Endothelial cell of umbilical vein (primary cell): ENCODE data around the gene THSD4. TPM values are rescaled to one million over a fixed set of nuclear protein-coding genes. Genes with fewer than 3 reads are reported as not detected.

ENCODE experiments used
- BruUV-seq: library from RNA; stranded (reverse); fragments of 400-500 nt; replicated peaks from 2 replicates; lab custom pipeline; 2021; lab: Mats Ljungman, UMichigan
- CTCF ChIA-PET: fragments of 300-600, 350-600 bp; sonication (Branson Sonifier 250); formaldehyde crosslinking; loops from one replicate; lab custom pipeline; 2021; ENCODE audit warnings: antibody characterized with exemption, inconsistent platforms; lab: Charles Lee
- POLR2A ChIA-PET: fragments of 300-600, 350-600 bp; sonication (Branson Sonifier 250); formaldehyde crosslinking; loops from one replicate; lab custom pipeline; 2021; ENCODE audit warnings: antibody characterized with exemption, inconsistent platforms; lab: Charles Lee
- DNase-seq: peaks from one replicate; pipeline ENCODE4 v3.0.0-alpha.2; 2011; ENCODE audit warnings: low read depth, low spot score
- FAIRE-seq: peaks from 2 replicates; lab custom pipeline; 2011; peaks lifted over from hg19 to GRCh38; lab: Jason Lieb, UNC
- H2AFZ ChIP-seq: 2 replicates; pipeline ENCODE4 v1.6.0; 2012; ENCODE audit warnings: low read depth, low read length, control low read depth, inconsistent platforms
- H3K27ac ChIP-seq: 2 replicates; pipeline ENCODE4 v1.5.1; 2011; ENCODE audit warnings: low read depth, mild to moderate bottlenecking, control low read depth, low read length, moderate library complexity; ENCODE audit not compliant: insufficient read depth
- H3K27me3 ChIP-seq, 2 experiments: 2 replicates each; pipeline versions ENCODE4 v1.6.0 to v1.6.1; 2011; ENCODE audit warnings: low read length in 2 of 2, mixed read lengths in 1 of 2; ENCODE audit not compliant: control insufficient read depth in 2 of 2, insufficient read depth in 2 of 2
- H3K36me3 ChIP-seq, 2 experiments: 2 replicates in 1 of 2; 3 replicates in 1 of 2; pipeline ENCODE4 v1.5.1; 2011; ENCODE audit warnings: low read length in 2 of 2, mild to moderate bottlenecking in 1 of 2, moderate library complexity in 1 of 2; ENCODE audit not compliant: control insufficient read depth in 2 of 2, insufficient read depth in 2 of 2; ENCODE audit errors: extremely low read depth in 1 of 2
- H3K4me1 ChIP-seq: 3 replicates; pipeline ENCODE4 v1.5.1; 2011; ENCODE audit warnings: mild to moderate bottlenecking, low read length; ENCODE audit not compliant: control insufficient read depth, insufficient read depth; ENCODE audit errors: extremely low read depth
- H3K4me2 ChIP-seq: 2 replicates; pipeline ENCODE4 v1.6.1; 2011; ENCODE audit warnings: low read length, control low read depth, mixed read lengths; ENCODE audit not compliant: insufficient read depth
- H3K4me3 ChIP-seq, 3 experiments: fragments of 200-600 bp in 1 of 3; sonication (generic), shearing (Covaris generic) in 1 of 3; replicated peaks in 1 of 3; 2 replicates each; pipeline ENCODE4 v1.5.1; 2011 to 2016; ENCODE audit warnings: control low read depth in 3 of 3, low read length in 3 of 3, mild to moderate bottlenecking in 2 of 3, inconsistent platforms in 1 of 3, low read depth in 1 of 3, moderate library complexity in 1 of 3; ENCODE audit not compliant: insufficient read depth in 1 of 3
- H3K79me2 ChIP-seq: 2 replicates; pipeline ENCODE4 v1.6.0; 2012; ENCODE audit warnings: low read length, inconsistent platforms; ENCODE audit not compliant: control insufficient read depth, insufficient read depth
- H3K9ac ChIP-seq: replicated peaks from 2 replicates; pipeline ENCODE3; 2011; ENCODE audit warnings: low read length, control low read depth; ENCODE audit not compliant: insufficient read depth; ENCODE audit errors: extremely low read depth
- H3K9me1 ChIP-seq: replicated peaks from 3 replicates; pipeline ENCODE4 v1.6.0; 2011; ENCODE audit warnings: mild to moderate bottlenecking, low read length; ENCODE audit not compliant: control insufficient read depth, insufficient read depth; ENCODE audit errors: extremely low read depth
- H3K9me3 ChIP-seq: replicated peaks from 2 replicates; pipeline ENCODE4 v1.5.1; 2012; ENCODE audit warnings: low read length, inconsistent platforms; ENCODE audit not compliant: control insufficient read depth, insufficient read depth
- H4K20me1 ChIP-seq: replicated peaks from 2 replicates; pipeline ENCODE3; 2011; ENCODE audit warnings: mild to moderate bottlenecking, low read length; ENCODE audit not compliant: control insufficient read depth, insufficient read depth; ENCODE audit errors: extremely low read depth
- CTCF ChIP-seq, 2 donors: IDR thresholded peaks; 1 replicate in 1 of 2; 2 replicates in 1 of 2; pipeline ENCODE4 v1.5.1; 2011; ENCODE audit warnings: low read length in 2 of 2, mild to moderate bottlenecking in 2 of 2, moderate library complexity in 2 of 2, control low read depth in 1 of 2, inconsistent platforms in 1 of 2, low read depth in 1 of 2; ENCODE audit not compliant: insufficient read depth in 1 of 2; ENCODE audit errors: extremely low read depth in 1 of 2
- EZH2 ChIP-seq: IDR thresholded peaks from 2 replicates; pipeline ENCODE4 v1.6.1; 2012; ENCODE audit warnings: borderline replicate concordance, low read depth, mild to moderate bottlenecking, moderate library complexity, low read length, inconsistent platforms; ENCODE audit not compliant: severe bottlenecking
- FOS ChIP-seq: IDR thresholded peaks from 2 replicates; pipeline ENCODE4 v1.6.1; 2011; ENCODE audit warnings: mild to moderate bottlenecking, low read length, moderate library complexity, borderline replicate concordance; ENCODE audit not compliant: insufficient read depth
- GATA2 ChIP-seq: IDR thresholded peaks from 2 replicates; pipeline ENCODE4 v1.7.0; 2011; ENCODE audit warnings: low read depth, mild to moderate bottlenecking, moderate library complexity, mixed read lengths, low read length; ENCODE audit not compliant: insufficient read length, insufficient read depth
- JUN ChIP-seq: IDR thresholded peaks from 2 replicates; pipeline ENCODE4 v1.6.1; 2011; ENCODE audit warnings: borderline replicate concordance, low read depth; ENCODE audit not compliant: insufficient read length, insufficient read depth
- MYC ChIP-seq: IDR thresholded peaks from one replicate; pipeline ENCODE4 v1.6.1; 2011; ENCODE audit warnings: mild to moderate bottlenecking, low read depth, low read length
- POLR2A ChIP-seq: IDR thresholded peaks from 2 replicates; pipeline ENCODE4 v1.6.1; 2012; ENCODE audit warnings: low read depth, mild to moderate bottlenecking, control low read depth, low read length
- POLR2AphosphoS5 ChIP-seq: IDR thresholded peaks from 2 replicates; pipeline ENCODE4 v1.6.1; 2012; ENCODE audit warnings: low read depth, mild to moderate bottlenecking, control low read depth, low read length, moderate library complexity; ENCODE audit not compliant: insufficient read depth
- dilution Hi-C: fragments of 300-500 bp; cut with MboI; formaldehyde crosslinking; loops from one replicate; pipeline ENCODE4 v1.15.0; 2019; ENCODE audit warnings: low sequenced_read_pairs; ENCODE audit not compliant: extremely low pct_ligation_motif_present
- intact Hi-C: fragments of 100-400 bp; cut with micrococcal nuclease; formaldehyde crosslinking; loops from one replicate; pipeline ENCODE4 v1.10.0; 2022
- polyA plus RNA-seq, 4 experiments: library from polyadenylated mRNA; depleted of rRNA in 3 of 4; stranded (reverse) in 3 of 4; unstranded in 1 of 4; fragments of >200 nt; gene quantifications; 2 replicates each; pipeline versions ENCODE4 v1.2.1 to v1.2.3, GENCODE V29; 2011 to 2012; ENCODE audit warnings: missing spikeins in 1 of 4
- total RNA-seq: library from RNA; stranded (reverse); gene quantifications from 2 replicates; pipeline ENCODE4 v1.2.3, GENCODE V29; 2021
- TF ChIP-seq, protein P1 (sequence below): IDR thresholded peaks from 2 replicates; pipeline ENCODE4 v1.6.1; 2011; ENCODE audit not compliant: insufficient read depth, insufficient read length

The THSD4 gene
- total and polyA plus RNA-seq, 2 donors (not counting 3 experiments of a cell fraction or from before 2014, with no cell fraction given), result 9.9 to 25.4 TPM

GRCh38 chr15:71612869-71613268 is 497.6 kb downstream of the THSD4 start:
- Histone ChIP-seq H3K27ac (no peak overlapping the region), H2AFZ (no peak overlapping the region), H3K4me3 (no peak overlapping the region), H3K9ac (no peak overlapping the region), H3K27me3 (no peaks in the 10 kb centered on the region), H3K36me3 (no peaks in the 10 kb centered on the region), H4K20me1 (peaks cover 2% of the 10 kb centered on the region), H3K79me2 (no peaks in the 10 kb centered on the region), H3K4me1 (no peaks in the 10 kb centered on the region), H3K9me1 (no peaks in the 10 kb centered on the region), H3K9me3 (no peaks in the 10 kb centered on the region), H3K4me2 (no peak overlapping the region)
- DNase-seq, result no peak
- FAIRE-seq, result no peak
- BruUV-seq, result no TSS peak
- intact Hi-C loops, result no loop called here
- no peak for TF ChIP-seq JUN
- TF ChIP-seq GATA2, result no peak
- no peak for TF ChIP-seq FOS
- ChIA-PET POLR2A (no interaction called here), CTCF (no interaction called here)
- dilution Hi-C loops, result no loop called here

GRCh38 chr15:71623111-71623510 is 507.8 kb downstream of the THSD4 start:
- Histone ChIP-seq H3K4me2 (no peak overlapping the region), H3K4me3 (no peak overlapping the region), H3K27me3 (peaks cover 0 to 1% of the 10 kb centered on the region in 2 experiments), H3K36me3 (no peaks in the 10 kb centered on the region), H3K9me3 (no peaks in the 10 kb centered on the region), H2AFZ (no peak overlapping the region), H3K4me1 (no peaks in the 10 kb centered on the region), H3K9ac (no peak overlapping the region), H4K20me1 (no peaks in the 10 kb centered on the region), H3K79me2 (no peaks in the 10 kb centered on the region), H3K9me1 (no peaks in the 10 kb centered on the region), H3K27ac (no peak overlapping the region)
- no peak for TF ChIP-seq JUN
- no peak for TF ChIP-seq MYC
- TF ChIP-seq GATA2, result no peak
- TF ChIP-seq, protein P1, sequence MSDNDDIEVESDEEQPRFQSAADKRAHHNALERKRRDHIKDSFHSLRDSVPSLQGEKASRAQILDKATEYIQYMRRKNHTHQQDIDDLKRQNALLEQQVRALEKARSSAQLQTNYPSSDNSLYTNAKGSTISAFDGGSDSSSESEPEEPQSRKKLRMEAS, result no peak
- no peak for TF ChIP-seq EZH2
- no peak for TF ChIP-seq POLR2AphosphoS5
- TF ChIP-seq FOS, result no peak
- TF ChIP-seq CTCF (IDR thresholded peaks at IDR 0.05; ENCODE audit: extremely low read depth in 1 of 2, insufficient read depth in 1 of 2, low read depth in 1 of 2, low read length in 2 of 2), result no peak
- TF ChIP-seq POLR2A, result no peak
- CTCF ChIA-PET, result no interaction called here
- dilution Hi-C loops, result no loop called here
- DNase-seq (no peak), FAIRE-seq (no peak)
- POLR2A ChIA-PET, result no interaction called here
- intact Hi-C loops, result no loop called here
- no TSS peak for BruUV-seq
